NT2/D1 (cell line): ENCODE data around the gene PHF8.

ENCODE experiments used
- SUZ12 ChIP-seq: IDR thresholded peaks from 2 replicates; pipeline ENCODE4 v1.6.1; 2011; ENCODE audit not compliant: insufficient read length, insufficient read depth; ENCODE audit errors: extremely low read depth
- ZNF274 ChIP-seq: IDR thresholded peaks from 2 replicates; pipeline ENCODE4 v1.6.1; 2011; ENCODE audit warnings: mild to moderate bottlenecking, low read depth, low read length

DNA sequence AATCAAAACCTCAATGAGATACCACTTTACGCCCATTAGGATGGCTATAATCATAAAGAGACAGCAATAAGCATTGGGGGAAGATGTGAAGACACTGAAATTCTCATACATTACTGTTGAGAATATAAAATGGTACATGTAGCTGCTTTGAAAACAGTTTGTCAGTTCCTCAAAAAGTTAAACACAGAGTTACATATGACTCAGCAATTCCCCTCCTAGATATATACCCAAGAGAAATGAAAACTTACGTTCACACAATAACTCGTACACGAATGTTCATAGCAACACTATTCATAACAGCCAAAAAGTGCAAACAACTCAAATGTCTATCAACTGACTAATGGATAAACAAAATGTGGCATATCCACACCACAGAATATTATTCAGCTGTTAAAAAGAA is 36.6 kb downstream of the PHF8 start:
- TF ChIP-seq ZNF274 = no peak
- no peak for TF ChIP-seq SUZ12
